Measurements from ENCODE around the gene PHLDA3.

Gene PHLDA3

DNA sequence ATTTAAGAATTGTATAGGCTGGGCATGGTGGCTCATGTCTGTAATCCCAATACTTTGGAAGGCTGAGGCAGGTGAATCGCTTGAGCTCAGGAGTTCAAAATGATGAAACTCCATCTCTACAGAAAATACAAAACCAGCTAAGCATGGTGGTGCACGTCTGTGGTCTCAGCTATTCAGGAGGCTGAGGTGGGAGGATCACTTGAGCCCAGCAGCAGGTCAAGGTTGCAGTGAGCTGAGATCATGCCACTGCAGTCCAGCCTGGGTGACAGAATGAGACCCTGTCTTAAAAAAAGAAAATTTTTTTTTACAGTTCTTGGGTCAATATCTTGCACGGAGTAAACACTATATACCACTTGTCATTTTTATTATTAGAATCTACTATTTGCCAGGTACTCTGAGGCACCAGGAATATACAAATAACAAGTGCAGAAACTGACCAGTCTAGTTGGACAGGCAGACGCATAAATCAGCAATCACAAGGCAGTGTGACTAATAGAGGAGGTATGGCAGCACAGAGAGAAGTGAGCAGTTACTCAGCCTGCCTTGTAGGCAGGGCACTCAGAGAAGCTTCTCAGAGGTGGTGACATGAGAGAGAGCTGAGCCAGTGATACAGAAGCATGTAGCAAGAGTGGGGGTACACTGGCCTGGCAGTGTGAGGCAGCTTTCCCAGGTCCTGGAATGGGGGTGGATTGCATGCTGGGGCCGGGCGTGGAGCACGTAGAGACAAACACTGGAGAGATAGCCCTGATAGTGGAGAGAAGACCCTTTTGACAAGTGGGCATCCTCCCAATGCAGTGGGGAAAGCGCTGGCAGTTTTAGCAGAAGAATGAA is 8.0 kb downstream of the PHLDA3 start:
- DNase-seq: no peak

GRCh38 chr1:201459775-201460174 is 9.2 kb downstream of the PHLDA3 start:
- DNase-seq: no peak

DNA sequence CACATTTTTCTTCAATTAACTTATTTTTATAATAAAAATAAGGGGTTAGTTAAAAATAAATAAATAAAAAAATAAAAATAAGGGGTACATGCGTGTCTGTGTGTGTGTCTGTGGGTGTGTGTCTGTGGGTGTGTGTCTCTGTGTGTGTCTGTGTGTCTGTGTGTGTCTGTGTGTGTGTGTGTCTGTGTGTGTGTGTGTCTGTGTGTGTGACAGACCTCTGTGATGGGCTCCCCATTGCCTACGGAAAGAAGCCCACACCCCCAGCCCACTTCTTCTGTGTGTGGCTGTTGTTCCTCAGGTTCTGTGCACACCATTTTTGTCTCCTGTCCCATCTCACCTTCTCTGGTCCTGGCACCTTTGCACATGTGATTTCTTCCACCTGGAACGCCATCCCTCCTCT is 9.9 kb downstream of the PHLDA3 start:
- no peak for DNase-seq

DNA sequence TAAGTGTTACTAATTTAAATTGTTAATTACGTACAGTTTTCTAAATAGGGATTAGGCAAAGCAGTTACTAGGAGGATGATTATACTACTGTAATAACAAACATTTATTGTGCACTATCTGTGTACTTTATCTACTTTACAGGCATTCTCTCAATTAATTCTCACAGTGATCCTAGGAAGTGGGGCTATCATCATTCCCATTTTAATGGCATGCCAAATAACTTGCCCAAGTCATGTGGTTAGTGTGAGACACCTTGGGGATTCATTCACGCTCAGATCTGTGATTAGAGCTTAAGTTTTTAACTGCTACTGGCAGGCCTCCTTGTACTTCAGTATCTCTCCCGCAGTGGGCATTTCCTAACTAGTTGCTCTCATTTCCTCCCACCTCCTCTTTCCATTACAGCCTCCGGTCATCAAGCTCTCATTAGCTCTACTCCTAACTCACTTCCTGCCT is 11.5 kb downstream of the PHLDA3 start:
- no peak for DNase-seq

DNA sequence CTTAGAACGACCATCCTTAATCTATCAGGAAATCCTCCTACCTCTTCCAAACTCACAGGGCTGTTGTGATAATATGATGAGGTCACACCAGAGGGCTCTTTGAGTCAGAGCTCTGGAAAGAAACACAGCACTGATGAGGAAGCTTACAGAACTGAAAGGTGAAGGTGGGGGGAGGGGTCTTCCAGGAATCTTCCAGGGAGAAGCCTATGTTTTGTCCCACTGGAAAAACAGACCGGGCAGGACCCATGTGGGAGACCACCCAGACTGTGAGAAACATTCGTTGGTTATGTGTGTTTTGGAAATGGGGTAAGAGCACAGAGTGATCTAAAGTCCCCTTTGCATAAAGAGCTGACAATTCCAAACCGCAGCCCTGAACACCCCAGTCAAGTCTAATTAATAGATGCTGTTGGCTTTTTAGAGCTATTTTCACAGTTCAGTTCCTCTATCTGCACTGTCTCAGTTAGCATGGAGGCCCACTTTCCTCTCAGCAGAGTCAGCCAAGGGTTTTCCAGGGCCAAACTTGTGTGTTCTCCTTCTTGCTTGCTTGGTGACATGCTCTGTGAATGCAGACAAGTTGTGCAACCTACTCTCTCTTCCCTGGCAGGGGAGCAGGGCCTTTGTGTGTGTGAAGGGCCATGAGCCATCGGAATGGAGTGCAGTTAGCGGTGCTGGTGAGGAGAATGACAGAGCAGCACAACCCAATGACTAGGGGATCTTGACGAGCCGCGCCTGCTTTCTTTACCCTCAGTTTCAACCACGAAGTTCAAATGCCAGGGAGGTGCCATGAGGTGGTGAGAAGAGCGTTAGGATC is 12.3 kb downstream of the PHLDA3 start:
- no peak for DNase-seq

DNA sequence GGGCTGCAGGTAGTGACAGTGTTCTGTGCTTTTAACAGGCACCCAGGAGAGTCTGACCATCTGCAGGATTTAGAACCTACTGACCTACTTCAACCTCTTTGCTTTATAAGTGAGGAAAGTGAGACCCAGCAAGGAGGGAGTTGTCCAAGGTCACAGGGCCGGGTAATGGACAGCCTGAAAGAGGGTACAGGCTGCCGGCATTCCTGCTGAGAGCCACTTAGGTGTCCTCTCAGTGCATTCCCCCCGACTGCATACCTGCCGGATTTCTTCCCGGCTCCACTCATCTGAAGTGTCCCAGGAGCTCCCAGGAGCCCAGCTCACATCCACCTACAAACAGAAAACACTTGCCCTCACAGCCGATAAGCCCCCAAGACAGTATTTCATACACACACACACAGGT is 13.9 kb downstream of the PHLDA3 start:
- no peak for DNase-seq

- no peak for DNase-seq
Measured at GRCh38 chr1:201454608-201455007, 14.4 kb downstream of the PHLDA3 start.

- no peak for DNase-seq
Measured at GRCh38 chr1:201452866-201453265, 16.1 kb downstream of the PHLDA3 start.

- peak; percentile 51 for DNase-seq
Measured at GRCh38 chr1:201450721-201451291, 18.2 kb downstream of the PHLDA3 start.

DNA sequence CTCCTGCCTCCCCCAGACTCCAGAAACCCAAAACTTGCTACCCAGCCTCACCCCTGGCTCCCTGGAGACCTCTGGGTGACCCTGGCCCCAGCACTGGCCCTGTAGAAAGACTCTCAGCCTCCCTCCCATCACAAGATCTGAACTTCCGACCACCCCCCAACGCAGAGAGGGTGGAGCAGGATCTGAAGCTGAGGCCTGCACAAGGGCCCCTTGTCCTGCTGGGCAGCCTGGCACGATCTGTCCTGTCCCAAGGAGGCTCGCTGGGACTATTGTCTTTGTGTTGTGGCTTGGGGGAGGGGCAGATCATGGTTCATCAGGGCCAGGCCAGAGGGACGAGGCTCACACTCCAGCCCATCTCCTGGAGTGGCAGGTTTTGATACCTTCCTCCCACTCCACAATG is 20.0 kb downstream of the PHLDA3 start:
- DNase-seq: no peak

DNA sequence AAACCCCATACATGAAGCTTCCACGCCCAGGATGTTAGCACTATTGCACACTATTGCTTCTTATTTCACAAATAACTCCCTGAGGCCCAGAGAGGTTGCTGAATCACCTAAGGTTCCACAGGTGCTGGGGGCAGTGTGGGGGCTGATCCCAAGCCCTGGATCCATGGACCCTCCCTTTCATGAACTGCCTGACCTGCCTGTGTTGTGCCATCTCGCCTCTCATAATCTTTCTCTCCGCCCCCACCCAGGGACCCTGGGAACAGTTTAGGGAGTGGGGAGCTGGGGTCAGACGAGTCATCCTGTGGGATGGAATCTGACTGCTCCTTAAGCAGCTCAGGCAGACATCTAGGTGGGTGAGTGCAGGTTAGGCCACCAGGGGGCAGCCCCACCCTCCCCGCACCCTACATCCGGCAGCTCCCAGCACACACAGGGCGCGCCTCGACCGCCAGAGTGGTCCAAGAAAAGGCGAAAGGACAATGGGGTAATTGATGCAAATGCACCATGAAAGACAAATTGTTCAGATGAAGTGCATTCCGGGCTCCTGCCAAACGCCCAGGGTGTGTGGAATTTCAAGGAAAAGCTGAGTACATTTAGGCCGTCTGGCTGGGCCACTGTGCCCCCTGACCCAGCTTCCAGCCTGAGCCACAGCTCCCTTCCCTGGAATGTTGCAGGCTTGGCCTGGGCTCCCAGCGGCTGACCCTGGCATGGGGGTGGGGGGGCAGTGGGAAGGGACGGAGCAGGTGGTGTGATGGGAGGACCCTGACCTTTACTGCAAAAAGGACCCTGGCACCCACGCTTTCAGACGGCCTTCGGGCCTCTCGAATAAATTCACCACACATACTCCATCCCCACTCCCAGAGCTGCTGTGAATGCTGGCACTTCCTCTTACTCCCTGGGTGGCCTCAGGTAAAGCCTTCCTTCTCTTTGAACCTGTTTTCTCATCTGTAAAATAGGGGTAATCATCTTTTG is 20.8 kb downstream of the PHLDA3 start:
- DNase-seq: peak; percentile 41

GRCh38 chr1:201445310-201445709 is 23.7 kb downstream of the PHLDA3 start:
- no peak for DNase-seq

DNA sequence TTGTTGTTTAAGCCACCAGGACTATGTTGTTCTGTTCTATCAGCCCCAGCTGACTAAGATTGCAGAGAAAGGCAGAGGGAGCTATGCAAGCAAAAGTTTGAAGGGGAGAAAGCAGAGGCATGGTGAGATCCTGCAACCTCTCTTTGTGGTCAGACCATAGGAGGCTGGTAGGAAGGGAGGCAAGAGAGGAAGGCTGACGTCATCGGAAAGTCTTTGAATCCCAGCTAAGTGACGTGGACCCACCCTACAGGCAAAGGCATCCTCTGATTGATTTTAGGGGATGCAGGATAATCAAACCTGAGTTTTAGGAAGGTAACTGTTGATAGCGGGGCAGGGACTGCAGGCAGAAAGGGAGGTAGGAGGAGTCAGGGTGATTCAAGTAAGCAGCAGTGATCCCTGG is 24.2 kb downstream of the PHLDA3 start:
- DNase-seq: no peak

- no peak for DNase-seq
Measured at GRCh38 chr1:201443747-201444146, 25.2 kb downstream of the PHLDA3 start.

DNA sequence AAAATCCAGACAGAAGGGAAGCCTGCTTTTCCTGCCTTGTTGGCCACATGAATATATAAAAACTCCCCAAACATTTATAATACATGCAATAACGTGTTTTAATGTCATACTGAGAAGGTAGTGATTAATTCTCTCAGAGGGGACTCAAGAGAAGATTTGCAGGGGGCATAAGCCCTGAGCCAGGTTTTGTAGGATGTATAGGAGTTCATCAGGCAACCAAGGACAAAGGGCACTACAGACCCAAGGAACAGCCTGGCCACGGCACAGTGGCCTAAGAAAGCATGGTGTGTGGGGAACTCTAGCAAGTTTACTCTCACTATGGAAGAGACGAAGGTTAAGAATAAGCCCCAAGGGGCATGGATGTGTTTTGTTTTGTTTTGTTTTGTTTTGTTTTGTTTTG is 32.0 kb downstream of the PHLDA3 start:
- DNase-seq: no peak

DNA sequence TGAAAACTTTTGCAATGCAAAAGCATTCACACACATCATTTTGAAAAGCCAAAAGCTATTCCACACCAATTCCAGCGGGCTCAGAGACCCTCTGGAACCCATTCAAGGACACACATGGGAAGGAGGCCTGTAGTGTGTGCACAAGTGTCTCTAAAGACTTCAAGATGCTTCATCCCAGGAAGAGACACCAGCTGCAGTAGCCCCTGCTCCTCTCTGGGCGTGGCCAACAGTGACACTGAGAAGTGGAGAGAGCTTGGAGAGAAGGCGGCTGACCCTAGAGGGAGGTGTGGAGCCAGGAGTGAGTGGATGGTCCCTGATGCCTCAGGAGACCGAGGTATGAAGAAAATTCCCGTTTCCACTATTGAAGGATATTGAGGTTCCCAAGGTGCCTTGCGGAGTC is 32.6 kb downstream of the PHLDA3 start:
- DNase-seq: no peak

DNA sequence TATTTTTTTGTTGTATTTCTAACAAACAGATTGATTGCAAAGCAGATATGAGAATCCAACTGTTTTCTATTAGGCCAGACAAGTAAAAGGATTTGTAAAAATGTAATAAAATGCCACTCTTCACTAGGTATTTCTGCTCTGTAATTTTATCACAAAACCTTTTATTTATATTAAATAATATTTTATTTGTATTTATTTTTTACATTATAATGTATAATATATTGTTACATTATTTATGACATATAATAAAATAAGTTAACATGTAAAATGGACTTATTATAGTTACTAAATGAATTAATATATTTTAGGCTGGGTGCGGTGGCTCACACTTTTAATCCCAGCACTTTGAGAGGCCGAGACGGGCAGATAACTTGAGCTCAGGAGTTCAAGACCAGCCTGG is 34.7 kb downstream of the PHLDA3 start:
- no peak for DNase-seq

GRCh38 chr1:201433609-201434008 is 35.4 kb downstream of the PHLDA3 start:
- no peak for DNase-seq

DNA sequence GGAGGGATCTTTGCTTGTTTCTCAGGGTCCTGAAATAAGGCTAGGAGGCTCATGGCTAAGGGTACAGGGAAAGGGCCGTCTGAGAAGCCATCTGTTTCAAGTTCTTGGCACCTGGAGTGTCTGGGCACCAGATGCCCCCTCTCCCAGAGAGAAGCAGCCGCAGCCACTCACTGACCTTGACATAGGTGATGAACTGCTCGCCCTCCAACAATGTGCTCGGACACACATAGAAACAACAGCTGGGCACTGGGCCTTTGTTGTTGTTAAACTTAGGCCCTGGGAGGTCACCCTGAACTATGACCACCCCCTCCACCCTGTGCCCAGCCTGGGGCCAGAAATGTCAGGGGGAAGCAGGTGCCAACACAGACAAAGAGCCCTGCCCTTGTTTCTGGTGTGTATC is 38.2 kb downstream of the PHLDA3 start:
- no peak for DNase-seq

DNA sequence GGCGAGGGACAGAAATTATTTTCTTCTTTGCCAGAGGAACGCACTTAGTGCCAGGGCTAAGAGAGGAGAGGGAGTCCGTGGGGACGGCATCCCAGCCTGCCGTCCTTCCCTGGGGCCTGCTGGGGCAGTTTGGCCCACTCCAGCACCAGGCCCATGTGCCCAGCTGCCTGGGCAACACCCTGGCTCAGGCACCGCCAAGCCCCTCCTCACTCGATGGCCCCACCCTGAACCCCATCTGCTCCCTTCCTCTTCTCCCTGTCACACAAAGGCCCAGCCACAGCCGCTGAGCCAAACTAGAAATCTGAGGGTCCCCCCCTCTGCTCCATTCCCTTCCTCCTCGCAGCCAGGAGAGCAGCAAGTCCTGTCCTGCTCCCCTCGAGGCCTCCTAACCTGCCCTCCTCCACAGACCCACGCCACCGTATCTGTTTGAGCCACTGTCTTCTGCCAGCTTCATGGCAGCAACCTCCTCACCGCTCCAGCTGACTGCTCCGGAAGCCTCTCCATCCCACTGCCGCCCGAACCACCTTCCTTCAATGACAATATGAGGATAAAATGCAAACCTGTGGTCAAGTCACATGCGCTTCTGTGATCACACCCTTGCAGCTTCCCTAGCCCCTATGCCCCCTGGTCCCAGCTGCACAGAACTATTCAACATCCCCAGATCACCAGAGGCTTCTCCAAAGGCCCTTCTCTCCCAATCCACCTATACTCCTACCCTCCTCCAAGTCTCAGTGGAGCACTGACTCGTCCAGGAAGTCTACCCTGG is 39.1 kb downstream of the PHLDA3 start:
- no peak for DNase-seq

DNA sequence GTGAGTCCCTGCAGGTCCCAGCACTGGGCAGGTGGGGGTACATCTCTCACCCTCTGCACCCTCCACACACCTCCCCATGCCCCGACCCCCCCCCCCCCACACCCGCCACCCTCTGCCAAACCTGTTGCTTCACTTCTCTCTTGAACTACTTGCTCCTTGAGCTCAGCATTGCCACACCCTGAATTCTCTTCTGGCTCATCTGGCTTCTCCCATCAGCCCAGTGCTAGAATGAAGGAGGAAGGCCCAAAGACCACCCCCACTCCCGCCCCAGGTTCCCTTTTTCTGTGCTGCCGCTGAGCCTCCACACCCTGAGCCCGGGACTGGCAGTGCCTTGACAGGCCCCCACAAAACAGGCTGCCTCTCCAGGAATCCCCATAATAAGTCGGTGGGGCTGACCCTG is 41.0 kb downstream of the PHLDA3 start:
- no peak for DNase-seq
